Kidney capillary endothelial cell (primary cell): ENCODE data around the gene FAM131C.
"Not testable (repeated sequence)": the region's sequence is repeated elsewhere in the genome, so short reads cannot be mapped to it uniquely, and the experiment has no call there.

Source experiments
- DNase-seq: peaks from one replicate; pipeline ENCODE4 v3.0.0-alpha.2; 2018; ENCODE audit warnings: low spot score

FAM131C gene, protein sequence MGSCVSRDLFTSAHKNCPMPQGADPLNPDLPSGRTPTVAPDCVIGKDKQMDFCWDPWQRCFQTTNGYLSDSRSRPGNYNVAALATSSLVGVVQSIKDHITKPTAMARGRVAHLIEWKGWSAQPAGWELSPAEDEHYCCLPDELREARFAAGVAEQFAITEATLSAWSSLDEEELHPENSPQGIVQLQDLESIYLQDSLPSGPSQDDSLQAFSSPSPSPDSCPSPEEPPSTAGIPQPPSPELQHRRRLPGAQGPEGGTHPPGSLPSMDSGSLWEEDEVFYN

DNA sequence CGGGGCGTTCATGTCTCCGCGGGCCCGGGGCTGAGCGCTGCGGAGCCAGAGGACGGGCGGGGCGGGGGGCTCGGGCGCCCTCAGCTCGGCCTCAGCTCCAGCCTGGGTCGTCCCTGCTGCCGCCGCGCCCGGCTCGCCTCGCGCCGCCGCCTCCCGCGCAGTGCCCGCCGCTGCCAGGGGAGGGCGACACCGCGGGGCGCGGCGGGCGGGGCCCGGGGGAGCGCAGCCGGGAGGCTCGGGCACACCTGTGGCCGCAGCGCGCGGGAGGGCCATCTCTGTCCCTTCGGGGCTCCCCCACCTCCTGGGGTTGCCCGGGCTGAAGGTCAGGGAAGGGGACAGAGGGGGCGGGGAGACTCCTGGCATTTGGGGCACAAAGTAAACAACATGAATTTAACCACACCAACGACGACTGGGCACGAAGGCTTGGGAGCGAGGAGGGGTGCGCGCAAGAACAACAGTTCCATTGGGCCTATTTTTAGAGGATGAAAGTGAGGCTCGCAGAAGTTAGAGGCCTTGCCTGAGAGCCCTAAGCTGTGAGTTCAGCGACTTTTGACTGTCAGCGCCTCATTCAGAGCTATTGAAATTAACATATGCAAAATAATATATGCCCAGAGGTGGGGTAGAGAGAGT, at the start of gene FAM131C:
TSS of gene FAM131C (minus strand) at position 162 of the 630 bp plus-strand sequence. CDS start 209 bp downstream, outside the sequence.
- no peak for DNase-seq

DNA sequence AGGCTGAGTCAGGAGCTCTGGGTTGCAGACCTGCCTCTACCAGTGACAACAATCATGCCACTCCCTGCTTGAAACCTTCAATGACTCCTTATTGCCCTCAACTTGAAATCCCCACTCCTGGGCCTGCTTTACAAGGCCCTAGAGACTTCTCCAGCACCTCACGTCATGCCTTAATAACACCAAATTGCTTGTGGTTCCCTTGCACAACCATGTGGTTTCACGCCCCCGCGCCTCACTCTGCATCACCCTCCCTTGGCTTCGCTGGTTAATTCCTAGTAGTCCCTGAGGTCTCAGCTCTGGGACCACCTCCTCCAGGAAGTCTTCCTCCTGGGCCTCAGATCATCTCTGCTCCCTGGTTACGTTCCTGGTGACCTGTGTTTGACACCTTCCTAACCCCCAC, 49.5 kb upstream of the FAM131C start:
- no peak for DNase-seq

DNA sequence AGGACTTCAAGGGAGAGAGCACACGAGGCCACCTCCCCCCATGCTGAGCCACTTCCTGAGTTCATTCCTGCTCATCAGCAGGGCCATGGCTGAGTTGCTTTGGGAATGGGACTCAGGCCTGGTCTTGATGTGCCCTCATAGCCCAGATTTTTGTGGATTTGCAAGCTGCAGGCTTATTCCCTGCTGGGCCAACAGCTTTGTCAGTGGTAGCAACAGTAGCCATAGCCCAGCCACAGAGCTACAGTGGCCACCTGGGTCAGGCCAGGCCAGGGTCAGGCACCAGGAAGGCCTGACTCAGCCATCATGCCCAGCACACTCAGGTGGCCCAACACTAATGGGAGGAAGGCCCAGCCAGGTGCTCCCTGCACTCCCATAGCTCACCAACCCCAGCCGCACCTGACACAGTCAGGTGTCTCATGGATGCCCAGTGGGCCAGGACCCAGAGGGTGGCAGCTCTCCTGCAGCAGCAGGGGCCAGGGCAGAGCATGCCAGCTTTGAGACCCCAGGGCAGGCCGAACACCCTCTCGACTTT, 49.0 kb upstream of the FAM131C start:
- no peak for DNase-seq

DNA sequence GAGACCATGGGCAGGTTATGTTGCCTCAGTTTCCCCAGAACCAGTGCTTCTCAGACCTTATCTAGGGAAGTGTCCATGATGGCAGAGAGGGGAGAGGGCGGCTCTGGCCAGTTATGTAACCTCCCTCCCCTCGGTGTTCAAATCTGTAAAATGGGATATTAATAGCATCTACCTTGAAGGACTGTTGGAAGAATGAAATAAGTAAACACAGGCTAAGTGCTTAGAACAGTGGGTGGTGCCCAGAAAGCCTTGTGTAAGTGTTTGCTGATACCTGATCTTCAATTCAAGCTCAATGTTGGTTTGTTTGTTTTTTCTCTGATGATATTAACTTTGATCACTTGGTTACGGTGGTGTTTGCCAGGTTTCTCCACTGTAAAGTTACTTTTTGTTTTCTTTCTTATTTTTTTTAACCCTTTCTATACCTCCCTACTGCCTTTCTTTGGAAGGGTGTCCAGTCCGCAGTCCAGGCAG, 47.5 kb upstream of the FAM131C start:
- no peak for DNase-seq

DNA sequence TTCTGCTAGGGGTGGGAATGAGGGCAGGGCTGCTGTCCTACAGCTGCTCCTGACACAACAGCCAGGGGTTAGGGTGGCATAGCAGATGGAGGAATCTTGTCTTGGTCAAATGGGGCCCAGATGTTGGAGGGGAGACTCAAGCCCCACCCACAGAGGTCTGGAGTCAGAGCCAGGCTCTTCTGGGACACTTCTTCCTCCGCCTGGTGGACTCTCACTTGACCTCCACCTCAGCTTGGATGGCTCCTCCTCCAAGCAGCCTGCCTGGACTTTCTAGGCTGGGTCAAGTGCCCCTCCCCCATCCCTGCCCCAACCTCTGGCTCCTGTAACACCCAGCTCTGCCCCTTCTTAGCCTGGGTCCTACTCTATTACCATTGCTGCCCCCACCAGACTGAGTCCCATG, 47.0 kb upstream of the FAM131C start:
- no peak for DNase-seq

DNA sequence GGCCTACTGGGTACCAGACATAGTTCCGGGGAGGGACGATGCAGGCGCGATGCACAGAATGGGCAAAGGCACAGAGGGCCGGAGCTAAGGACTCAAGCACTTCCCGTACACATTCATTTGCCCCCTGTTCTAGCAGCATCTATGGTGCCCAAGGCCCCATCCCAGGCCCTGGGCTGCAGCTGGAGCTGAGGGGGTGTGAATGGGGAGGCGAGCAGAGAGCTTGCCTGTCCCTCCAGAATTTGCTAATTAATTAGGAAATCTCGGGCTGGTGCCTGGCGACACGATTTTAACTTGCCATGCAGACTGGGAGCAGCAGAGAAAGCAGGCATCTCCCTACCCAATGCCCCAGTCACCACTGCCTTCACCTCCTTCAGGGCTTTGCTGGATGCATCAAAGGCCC, 46.5 kb upstream of the FAM131C start:
- DNase-seq = no peak

DNA sequence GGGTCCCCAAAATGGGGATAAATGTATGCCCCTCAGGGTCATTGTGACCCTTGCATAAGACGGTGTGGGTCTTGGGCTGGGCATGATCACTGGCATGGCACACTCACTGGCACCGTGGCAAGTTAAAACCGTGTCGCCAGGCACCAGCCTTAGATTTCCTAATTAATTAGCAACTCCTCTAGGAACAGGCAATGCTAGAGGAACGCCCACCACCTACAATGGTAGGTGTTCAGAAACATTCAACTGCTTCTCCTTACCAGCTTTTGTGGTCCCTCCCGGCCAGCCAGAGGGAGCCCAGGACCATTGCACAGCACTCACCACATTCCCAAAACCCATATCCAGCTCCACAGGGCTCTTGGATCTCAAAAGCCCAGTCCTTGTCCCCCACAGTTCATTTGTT, 46.1 kb upstream of the FAM131C start:
- DNase-seq = no peak

DNA sequence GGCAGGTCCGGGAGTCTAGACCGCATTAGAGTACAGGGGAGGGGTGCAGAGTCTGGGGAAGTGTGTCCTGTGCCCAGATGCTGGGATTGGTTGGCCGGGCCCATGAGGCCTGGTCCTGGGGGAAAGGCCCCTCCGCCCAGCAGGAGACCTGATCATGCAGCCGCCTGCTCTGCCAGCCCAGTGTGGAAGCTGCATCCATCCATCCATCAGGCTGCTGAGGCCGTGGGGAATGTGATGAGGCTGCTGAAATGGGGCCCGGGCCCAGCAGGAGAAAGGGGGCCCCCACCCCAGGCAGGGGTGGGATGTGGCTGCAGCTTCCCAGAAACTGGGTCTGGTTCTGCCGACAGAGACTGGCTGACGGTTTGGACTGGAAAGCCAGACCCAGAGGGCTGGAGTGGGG, 45.3 kb upstream of the FAM131C start:
- no peak for DNase-seq

DNA sequence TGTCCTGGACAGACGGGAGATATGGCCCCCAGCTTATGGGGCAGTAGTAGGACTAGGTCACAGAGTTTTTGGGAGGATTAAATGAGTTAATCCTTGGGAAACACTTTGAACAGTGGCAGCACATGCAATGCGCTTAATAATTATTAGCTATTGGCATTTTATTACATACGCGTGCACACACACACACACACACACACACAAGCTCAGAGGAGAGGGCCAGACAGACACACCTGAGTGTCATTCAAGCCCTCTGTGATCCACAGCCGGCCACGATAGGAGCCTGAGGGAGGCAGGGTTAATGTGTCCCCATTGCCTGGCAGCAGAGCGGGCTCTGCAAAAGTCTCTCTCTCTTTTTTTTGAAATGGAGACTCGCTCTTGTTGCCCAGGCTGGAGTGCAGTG, 44.5 kb upstream of the FAM131C start:
- DNase-seq = no peak

DNA sequence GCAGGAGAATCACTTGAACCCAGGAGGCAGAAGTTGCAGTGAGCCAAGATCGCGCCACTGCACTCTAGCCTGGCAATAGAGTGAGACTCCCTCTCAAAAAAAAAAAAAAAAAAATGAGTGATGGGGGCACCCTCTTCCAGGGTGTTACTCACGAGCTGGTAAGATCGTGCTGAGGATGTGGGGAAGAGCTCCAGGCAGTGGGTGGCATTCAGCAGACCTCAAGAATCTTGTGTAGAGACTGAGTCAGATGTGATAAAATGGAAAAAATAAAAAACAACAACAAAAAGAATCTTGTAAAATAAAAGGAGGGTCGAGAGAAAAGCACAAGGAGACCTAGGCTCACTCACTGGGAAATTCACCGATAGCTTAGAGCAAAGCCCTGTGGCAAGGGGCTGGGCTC, 43.9 kb upstream of the FAM131C start:
- DNase-seq = no peak

DNA sequence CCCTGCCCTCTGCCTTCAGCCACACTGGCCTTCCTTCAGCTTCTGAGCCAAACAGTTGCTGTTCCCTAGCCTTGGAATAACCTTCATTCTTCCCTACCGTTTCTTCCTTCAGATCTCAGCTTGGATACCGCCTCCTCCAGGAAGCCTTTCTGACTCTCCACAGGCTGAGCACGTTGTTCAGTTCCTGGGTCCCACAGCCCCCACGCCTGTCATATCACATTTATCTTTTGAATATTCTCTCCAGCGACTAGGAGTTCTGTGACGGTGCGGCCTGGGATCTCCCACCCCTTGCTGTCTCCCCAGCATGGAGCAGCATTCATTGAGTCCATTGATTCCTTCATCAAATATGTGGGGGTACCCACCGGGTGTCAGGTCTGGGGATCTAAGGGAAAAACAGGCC, 43.2 kb upstream of the FAM131C start:
- no peak for DNase-seq

DNA sequence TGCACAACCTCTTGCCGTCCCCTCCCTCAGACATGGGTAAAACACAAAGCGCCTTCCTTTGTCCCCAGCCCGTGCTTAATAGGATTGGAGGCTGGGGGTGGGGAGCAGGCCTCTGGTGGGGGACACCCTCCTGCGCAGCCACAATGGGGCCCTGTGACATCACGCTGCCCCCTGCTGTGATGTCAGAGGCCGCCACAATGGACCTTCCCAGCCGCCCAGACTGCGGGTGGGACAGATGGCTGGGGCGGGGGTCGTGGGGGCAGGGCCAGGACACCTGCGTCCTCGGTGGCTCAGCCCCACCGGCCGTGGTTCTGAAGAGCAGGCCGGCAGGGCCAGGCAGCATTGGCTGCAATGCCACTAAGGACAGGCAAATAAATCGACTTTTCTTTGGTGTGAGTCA, 42.6 kb upstream of the FAM131C start:
- DNase-seq = no peak

DNA sequence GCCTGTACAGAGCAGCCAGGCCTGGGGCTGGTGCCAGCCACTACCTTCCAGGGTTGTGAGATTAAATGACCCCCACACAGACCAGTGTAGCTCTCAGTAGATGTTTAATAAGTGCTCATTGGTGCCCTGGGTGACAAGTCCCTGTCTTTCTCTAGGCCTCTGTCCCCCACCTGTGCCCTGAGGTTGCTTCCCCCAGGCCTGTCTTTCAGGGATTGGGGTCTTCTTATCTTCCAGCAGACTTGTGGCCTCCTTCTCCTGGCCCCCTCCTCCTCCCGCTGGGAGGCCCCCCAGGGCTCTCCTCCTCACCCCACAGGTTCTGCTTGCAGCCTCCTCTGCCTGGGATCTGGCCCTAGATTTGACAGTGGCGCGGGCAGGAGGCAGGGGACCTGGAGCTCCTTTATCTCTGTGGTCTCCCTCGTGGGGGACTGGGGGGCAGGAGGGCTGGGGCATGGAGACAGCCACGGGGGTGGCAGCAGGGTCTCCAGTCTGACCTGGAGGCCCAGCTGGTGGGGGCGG, 42.1 kb upstream of the FAM131C start:
- no peak for DNase-seq

DNA sequence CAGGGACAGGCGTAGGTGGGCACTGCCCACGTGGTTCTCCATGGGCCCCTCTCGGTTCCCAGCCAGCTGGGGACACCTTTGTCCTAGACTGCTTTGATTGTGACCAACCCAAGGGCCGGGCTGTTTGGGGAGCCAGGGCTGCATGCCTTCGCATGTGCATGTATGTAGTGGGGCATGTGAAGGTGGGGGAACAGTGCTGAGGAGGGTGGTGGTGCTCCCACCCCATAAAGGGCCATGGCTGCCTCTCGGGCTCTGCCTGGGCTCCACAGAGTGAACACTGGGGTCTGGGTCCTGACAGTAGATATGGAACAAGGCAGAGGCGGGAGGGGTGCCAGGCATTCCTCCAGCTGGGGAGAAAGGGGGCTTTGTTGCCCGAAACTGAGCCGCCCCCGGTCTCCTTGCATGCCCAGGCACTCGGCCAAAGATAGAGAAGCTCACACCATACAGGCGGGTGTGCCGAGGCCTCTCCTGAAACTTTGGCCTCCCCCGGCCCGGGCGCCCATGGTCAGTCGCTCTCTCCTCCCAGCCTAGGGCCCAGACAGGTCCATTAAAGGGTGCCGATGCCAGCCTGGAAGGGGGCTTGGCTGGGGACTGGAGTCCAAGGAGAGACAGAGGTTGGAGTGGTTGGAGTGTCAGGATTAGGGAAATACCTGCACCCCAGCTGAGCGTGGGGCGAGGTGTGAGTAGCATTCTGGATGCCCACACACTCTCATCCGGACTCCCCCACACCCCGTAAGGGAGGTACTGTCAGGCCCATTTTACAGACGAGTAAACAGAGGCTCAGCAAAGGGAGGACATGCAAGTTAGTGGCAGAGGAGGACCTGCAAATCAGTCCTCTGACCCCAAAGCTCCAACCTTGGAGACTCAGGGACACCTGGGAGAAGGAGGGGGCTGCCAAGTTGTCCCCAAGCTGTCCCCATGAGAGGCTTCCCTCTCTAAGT, 41.3 kb upstream of the FAM131C start:
- DNase-seq = no peak

DNA sequence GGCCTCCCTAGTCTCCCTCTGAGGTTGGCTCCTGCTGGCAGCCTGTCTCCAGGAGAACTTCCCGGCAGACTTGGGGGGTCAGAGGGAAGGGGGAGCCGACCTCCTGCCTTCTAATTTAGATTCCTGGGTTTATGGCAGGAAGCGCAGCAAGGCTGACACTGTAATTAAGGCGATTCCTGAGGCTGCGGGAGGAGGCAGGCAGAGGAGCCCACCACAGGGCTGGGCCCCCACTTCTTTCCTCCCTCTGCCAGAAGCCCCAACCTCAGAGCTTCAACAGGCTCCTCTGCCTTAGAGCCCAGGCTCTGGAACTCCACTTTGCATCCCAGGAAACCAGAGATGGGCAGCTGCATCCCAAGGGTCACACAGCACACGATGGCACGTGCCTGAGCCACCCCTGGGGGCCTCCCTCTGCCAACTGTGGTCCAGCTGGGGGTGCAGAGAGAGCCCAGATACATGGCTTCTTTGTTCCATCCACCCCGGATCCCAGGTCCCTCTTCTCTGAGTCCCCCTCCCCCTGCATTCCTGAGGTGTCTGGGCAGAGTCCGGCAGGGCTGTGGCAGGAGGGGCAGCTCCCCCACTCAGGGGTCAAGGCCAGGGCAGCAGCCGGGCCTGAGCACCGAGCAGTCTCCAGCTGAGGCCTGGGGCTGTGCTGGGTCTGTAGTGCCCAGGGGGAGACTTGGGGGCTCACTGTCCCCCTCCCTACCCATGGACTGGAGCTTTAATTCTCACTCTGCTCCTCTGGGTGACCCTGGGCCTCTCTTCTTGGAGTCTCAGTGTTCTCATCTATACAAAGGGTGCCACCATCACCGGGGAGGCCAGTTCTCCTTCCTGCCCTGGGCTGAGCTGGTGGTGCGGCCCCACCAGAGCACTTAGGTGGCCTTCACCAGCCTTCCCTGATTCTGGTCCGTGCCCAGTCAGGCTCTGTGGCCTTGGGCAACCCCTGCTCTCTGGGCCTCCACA, 39.4 kb upstream of the FAM131C start:
- no peak for DNase-seq

DNA sequence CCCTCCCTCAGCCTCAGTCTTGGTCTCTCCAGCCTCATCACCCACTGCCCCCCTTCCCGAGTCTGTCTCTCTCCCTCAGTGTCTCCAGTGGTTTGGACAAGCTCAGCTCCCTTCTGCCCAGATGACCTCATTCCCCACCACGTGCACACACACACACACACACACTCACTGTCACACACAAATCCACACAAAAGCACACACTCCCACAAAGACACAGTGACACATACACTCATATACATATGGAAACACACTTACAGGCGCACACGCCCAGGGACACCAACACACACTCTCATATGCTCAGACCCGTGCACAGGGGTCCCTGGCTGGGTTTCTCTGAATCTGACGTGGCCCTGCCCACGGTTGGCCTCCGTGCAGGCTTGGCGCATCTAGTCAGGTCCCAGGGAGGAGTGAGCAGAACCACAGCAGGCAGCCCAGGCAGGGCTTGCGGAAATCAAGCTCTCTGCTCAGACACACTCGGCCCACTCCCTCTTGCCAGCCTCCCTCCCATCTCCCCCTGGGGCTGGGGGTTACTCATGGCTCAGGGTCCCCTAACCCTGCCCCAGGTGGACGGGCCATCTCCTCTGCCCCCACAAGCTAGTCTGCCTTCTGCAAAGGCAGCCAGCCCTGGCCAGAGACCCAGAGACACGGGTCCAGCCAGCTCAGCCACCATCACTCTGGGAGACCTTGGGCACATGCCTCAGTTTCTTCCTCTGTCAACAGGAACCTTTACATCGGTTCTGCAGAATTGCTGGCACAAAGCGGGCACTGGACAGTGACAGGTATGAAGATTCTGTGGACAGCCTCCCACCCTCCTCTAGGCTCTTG, 38.5 kb upstream of the FAM131C start:
- no peak for DNase-seq

DNA sequence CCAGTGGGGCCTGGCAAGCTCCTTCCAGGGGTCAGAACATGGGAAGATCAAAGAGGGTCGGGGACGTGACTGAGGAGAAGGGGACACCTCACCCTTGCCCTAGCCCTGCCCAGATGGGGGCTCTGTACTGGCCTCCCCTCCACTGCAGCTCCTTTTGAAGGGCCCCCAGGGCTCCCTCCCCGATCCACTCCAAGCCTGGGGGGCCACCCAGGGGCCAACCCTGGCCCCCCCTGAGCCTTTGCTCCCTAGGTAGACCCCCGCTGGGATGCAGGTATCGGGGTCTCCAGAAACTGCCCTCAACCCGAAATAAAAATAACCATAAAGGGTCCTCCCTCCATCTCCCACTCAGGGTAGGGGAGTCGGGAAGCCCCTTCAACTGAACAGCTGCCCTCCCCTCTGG, 37.4 kb upstream of the FAM131C start:
- DNase-seq = no peak

DNA sequence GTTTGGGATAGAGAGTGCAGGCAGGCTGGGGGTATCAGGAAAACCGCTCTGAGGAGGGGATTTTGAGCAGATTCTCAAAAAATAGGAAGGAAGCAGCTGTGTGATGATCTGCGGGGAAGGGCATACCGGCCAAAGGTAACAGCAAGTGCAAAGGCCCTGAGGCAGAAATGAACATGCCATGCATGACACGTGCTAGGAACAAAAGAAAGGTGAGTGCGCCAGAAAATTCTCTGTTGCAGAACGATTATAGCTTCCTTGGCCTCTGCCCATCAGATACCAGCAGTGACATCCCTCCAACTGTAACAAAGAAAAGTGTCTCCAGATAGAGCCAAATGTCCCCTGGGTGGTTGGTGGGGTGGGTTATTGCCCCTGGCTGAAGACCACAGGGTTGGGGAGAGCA, 37.0 kb upstream of the FAM131C start:
- DNase-seq = no peak

DNA sequence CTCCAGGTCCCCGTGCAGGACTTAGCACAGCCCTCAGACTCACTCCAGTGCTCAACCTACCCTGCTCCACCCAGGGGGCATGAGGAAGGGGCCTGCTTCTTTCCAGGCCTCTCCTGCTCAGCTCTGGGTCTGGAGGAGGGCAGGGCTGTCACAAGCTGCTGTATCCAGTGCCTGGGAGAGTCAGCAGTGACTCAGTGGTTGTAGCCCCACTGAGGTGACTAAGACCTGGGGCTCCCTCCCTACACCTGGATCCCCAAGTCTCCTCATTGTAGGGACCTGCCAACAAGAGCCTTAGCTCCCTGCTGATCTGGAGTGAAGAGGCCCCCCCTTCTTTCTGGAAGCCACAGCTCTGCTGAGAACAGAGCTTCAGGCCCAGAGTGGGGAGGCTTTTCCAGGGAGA, 36.1 kb upstream of the FAM131C start:
- DNase-seq = no peak

DNA sequence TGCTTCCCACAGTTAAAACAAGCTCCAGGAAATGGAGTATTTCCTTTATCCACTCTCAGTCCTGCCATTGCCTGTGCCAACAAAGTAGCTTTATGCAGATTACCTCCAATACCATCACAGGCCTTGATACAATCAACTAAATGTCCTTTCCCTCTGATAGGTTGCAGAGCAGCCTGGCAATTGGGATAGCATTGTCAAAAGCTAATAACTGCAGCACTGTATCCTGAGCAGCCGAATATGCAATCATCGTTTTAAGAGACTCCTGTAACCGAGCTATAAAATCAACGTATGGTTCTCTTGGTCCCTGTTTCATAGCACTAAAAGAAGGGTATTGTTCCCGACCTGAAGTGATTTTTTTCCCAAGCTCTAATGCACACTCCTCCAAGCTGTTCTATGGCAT, 33.6 kb upstream of the FAM131C start:
- DNase-seq = not testable (repeated sequence)
